Peyer's patch (tissue), 4 donors: ENCODE results near the gene HS3ST5.

Experiments used
- POLR2A ChIP-seq, 2 donors: fragments of 450-650 bp; IDR thresholded peaks; one replicate each; pipeline ENCODE4 v1.5.1; 2017; ENCODE audit warnings: antibody characterized with exemption in 2 of 2, mild to moderate bottlenecking in 2 of 2, moderate library complexity in 2 of 2
- TF ChIP-seq, protein P1 (sequence below), 6 experiments: fragments of 450-650 bp in 4 of 6; fragments of 200-600 bp in 2 of 6; sonication (generic) in 1 of 6; IDR thresholded peaks; one replicate each; pipeline ENCODE4 v1.5.1; 2017 to 2019; ENCODE audit warnings: antibody characterized with exemption in 6 of 6, mild to moderate bottlenecking in 3 of 6, moderate library complexity in 1 of 6

DNA sequence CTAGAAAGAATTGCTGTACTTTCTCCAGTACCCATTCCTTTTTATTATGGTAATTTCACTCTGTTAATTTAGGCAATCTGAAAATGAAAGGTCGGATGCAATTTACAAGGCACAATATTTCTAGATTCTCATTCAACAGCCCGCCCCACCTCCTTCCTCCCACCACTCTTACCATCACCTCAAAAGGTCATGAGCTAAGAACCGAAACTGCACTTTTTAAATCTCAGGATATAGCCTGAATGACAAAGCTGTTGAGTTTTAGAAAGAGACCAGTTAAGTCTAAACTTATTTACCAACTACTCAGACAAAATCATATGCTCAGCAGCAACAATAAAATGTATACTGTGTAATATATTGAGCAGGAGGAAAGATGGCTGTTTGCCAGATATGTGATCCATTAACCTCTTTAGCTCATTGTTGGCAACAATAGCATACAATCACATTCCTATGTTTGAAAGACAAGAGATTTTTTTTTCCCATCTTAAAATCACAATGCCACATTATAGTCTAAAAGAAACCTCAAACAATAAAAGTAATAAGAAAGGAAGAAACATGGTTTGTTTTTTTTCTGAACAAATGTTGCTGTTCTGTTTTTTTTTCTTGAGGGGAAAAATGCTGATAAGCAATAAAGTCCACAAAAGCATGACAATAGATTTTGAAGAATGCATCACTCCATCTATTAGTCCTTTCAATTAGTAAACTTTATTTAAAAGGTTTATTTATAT lies 1.6 kb upstream of the HS3ST5 start:
- TF ChIP-seq, protein P1, sequence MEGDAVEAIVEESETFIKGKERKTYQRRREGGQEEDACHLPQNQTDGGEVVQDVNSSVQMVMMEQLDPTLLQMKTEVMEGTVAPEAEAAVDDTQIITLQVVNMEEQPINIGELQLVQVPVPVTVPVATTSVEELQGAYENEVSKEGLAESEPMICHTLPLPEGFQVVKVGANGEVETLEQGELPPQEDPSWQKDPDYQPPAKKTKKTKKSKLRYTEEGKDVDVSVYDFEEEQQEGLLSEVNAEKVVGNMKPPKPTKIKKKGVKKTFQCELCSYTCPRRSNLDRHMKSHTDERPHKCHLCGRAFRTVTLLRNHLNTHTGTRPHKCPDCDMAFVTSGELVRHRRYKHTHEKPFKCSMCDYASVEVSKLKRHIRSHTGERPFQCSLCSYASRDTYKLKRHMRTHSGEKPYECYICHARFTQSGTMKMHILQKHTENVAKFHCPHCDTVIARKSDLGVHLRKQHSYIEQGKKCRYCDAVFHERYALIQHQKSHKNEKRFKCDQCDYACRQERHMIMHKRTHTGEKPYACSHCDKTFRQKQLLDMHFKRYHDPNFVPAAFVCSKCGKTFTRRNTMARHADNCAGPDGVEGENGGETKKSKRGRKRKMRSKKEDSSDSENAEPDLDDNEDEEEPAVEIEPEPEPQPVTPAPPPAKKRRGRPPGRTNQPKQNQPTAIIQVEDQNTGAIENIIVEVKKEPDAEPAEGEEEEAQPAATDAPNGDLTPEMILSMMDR (IDR thresholded peaks at IDR 0.05), result no peak
- no peak for TF ChIP-seq POLR2A (IDR thresholded peaks at IDR 0.05)
